GM19099 (cell line): ENCODE data around the gene BANK1.

Experiments
- POLR2A ChIP-seq: IDR thresholded peaks from 3 replicates; pipeline ENCODE4 v1.6.1; 2011; ENCODE audit warnings: low read depth; ENCODE audit not compliant: insufficient read length; ENCODE audit errors: extremely low read depth

The BANK1 gene

GRCh38 chr4:101792056-101792590 lies 1.6 kb downstream of the BANK1 start:
- TF ChIP-seq POLR2A = no peak

- TF ChIP-seq POLR2A = no peak
These were observed 2.9 kb downstream of the BANK1 start for GRCh38 chr4:101793397-101793796.

GRCh38 chr4:101794806-101795205 lies 4.3 kb downstream of the BANK1 start:
- no peak for TF ChIP-seq POLR2A

- no peak for TF ChIP-seq POLR2A
These were observed 5.2 kb downstream of the BANK1 start for GRCh38 chr4:101795704-101796103.

GRCh38 chr4:101801958-101802357 lies 11.4 kb downstream of the BANK1 start:
- no peak for TF ChIP-seq POLR2A

GRCh38 chr4:101806914-101807313 lies 16.4 kb downstream of the BANK1 start:
- no peak for TF ChIP-seq POLR2A

- no peak for TF ChIP-seq POLR2A
These were observed 16.8 kb downstream of the BANK1 start for GRCh38 chr4:101807351-101807750.

GRCh38 chr4:101813604-101814003 lies 23.1 kb downstream of the BANK1 start:
- TF ChIP-seq POLR2A = no peak

GRCh38 chr4:101818362-101818761 lies 27.8 kb downstream of the BANK1 start:
- TF ChIP-seq POLR2A = no peak

GRCh38 chr4:101823864-101824263 lies 33.3 kb downstream of the BANK1 start:
- TF ChIP-seq POLR2A = no peak

- no peak for TF ChIP-seq POLR2A
These were observed 34.0 kb downstream of the BANK1 start for GRCh38 chr4:101824500-101824899.

- no peak for TF ChIP-seq POLR2A
These were observed 35.4 kb downstream of the BANK1 start for GRCh38 chr4:101825953-101826352.

- no peak for TF ChIP-seq POLR2A
These were observed 41.3 kb downstream of the BANK1 start for GRCh38 chr4:101831816-101832215.

- no peak for TF ChIP-seq POLR2A
These were observed 43.0 kb downstream of the BANK1 start for GRCh38 chr4:101833480-101833879.

- no peak for TF ChIP-seq POLR2A
These were observed 44.8 kb downstream of the BANK1 start for GRCh38 chr4:101835121-101835904.

GRCh38 chr4:101843054-101843453 lies 52.5 kb downstream of the BANK1 start:
- no peak for TF ChIP-seq POLR2A

- no peak for TF ChIP-seq POLR2A
These were observed 56.0 kb downstream of the BANK1 start for GRCh38 chr4:101846550-101846949.

GRCh38 chr4:101850698-101851097 lies 60.2 kb downstream of the BANK1 start:
- no peak for TF ChIP-seq POLR2A

GRCh38 chr4:101851672-101852071 lies 61.1 kb downstream of the BANK1 start:
- no peak for TF ChIP-seq POLR2A
